Measurements from ENCODE around the gene NCEH1.
"Not testable (repeated sequence)": the region's sequence is repeated elsewhere in the genome, so short reads cannot be mapped to it uniquely, and the experiment has no call there.

Gene NCEH1

DNA sequence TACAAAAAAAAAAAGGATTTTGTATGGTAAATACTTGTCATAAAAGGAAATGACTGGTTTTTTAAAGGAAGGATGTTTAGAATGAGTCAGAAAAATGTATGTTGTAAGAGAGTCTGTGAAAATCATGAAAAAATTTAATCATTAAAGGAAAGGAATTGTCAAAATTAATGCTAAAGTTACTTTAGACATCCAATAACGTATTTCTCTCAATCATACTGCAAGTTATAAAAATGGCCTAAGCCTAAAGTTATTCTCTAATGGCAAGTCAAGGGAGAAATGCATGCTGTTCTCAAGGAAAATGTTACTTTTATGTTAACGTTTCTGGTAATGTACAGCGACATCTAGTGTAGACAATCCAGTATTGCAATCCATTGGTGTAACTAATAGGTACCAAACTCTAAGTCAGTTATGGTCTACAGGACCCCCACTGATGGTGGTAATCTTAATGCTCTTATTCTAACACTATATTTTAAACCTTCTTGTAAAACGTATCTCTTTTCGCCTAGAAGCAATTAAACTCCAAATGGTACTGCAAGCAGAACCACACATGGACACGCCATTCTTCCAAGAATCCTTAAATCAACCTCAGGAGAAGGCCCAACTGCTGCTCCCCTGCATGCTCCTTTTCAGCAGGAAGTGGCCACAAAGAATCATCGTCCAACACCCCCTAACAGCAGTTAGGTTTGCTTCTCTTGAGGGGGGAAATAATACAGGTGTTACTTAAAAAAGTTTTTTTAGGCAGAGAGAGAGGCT lies 35.2 kb downstream of the NCEH1 start:
- peak; percentile 66 for DNase-seq

DNA sequence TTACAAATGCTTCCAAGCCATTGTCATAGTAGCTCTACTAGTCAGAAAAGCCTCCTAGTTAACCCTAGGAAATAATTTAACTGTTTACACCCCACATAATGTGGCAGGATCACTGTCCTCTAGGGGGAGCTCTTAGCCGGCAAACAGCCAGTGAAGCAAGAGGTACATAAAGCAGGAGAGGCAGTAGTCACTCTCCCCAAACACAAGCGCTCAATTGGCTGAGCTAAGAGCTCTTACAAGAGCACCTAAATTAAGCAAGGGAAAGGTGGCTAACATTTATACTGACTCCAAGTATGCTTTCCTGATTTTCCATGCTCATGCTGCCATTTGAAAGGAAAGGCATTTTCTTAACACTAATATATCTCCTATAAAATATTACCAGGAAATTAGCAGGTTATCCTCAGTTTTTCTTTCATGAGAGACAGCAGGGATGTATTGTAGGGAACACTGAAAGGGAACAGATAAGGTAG lies 37.6 kb downstream of the NCEH1 start:
- peak; percentile 87 for DNase-seq

DNA sequence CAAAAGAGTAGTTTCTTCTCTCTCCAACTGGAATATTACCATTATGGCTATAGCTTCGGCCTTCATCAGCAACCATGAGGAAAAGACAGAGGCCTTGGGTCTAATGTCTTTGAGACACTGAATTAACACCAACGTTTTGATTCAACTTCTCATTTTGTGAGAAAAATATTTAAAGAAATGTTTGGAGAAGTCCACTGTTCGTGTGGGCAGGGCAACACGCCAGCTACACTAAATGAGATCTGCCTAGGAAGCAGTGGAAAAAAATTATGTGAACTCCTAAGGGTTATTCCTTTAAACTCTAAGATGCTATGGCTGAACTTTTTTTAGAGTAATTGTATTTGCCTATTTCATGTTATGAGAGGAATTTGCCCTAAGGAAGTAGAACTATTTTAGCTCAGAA lies 41.8 kb downstream of the NCEH1 start:
- DNase-seq = no peak

DNA sequence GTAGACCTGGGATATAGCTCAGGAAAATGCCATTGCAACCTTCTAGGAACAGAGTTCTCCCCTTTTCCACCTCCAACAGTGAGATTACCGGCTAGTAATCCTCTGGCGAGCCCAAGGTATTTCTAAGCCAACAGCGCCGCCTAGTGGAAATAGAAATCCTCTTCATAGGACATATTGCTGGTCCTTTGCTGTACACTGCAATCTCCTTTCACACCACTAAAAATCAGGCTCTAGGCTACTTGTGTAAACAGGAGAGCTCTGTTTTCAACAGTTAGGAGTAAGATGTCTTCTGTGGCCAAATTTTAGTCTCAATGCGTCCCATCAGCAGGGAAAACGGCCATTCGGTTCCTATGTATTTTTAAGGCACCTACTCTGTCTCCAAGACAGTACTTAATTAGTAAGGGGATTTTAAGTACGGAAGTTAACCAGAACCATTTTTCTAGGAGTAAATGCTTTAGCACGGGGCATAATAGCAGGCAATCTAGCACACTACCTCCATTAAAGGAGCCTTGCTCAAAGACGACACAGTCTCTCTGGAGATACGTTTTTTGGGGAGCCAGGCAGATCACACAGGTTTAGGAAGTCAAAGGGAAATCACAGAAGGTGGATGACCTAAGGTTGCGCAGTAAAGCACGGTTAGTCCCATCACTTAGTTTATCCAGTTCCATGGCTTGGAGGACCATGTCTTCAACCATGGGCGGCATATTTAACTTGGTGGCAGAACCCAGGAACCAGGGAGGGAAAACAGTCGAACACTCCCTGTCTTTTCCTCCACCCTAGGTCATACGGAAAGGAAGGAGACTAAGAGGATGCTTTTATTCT lies 43.8 kb downstream of the NCEH1 start:
- DNase-seq = peak; percentile 83

DNA sequence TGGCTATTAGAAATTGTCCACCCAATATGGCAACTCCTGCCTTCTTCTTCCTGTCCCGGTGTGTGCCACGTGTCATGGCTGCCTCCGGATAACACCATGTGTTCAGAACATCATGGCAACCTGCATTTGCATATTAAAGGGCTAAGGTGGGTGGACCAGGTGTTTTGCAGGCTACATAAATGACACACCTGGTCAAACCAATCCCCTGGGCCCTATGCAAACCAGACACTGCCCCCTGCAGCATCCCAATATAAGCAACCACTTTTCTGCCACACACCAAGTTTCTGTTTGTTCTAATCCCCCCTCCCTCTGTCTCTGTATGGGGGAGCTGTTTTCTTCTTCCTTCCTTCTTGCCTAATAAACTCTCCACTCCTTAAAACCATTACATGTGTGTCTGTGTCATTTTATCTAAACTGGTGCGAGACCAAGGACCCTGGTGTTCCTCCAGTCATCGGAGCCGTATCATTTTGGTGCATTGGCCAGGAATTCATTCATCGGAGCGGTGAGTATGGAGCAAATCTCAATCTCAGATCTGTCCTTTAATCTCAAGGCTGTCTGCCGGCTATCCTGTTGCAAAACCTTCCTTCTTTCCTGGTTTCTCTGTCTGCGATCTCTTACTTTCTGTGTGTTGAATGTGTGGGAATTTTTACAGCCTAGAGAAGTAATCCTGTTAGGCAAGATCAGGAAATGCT lies 44.5 kb downstream of the NCEH1 start:
- DNase-seq = no peak

DNA sequence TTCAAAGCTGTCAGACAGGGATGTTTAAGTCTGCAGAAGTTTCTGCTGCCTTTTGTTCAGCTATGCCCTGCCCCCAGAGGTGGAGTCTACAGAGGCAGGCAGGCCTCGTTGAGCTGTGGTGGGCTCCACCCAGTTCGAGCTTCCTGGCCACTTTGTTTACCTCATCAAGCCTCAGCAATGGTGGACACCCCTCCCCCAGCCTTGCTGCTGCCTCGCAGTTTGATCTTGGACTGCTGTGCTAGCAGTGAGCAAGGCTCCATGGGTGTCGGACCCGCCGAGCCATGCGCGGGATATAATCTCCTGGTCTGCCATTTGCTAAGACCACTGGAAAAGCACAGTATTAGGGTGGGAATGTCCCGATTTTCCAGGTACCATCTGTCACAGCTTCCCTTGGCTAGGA lies 45.4 kb downstream of the NCEH1 start:
- not testable (repeated sequence) for DNase-seq

DNA sequence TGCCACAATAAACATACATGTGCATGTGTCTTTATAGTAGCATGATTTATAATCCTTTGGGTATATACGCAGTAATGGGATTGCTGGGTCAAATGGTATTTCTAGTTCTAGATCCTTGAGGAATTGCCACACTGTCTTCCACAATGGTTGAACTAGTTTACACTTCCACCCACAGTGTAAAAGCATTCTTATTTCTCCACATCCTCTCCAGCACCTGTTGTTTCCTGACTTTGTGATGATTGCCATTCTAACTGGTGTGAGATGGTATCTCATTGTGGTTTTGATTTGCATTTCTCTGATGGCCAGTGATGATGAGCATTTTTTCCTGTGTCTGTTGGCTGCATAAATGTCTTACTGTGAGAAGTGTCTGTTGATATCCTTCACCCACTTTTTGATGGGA lies 50.4 kb downstream of the NCEH1 start:
- not testable (repeated sequence) for DNase-seq

DNA sequence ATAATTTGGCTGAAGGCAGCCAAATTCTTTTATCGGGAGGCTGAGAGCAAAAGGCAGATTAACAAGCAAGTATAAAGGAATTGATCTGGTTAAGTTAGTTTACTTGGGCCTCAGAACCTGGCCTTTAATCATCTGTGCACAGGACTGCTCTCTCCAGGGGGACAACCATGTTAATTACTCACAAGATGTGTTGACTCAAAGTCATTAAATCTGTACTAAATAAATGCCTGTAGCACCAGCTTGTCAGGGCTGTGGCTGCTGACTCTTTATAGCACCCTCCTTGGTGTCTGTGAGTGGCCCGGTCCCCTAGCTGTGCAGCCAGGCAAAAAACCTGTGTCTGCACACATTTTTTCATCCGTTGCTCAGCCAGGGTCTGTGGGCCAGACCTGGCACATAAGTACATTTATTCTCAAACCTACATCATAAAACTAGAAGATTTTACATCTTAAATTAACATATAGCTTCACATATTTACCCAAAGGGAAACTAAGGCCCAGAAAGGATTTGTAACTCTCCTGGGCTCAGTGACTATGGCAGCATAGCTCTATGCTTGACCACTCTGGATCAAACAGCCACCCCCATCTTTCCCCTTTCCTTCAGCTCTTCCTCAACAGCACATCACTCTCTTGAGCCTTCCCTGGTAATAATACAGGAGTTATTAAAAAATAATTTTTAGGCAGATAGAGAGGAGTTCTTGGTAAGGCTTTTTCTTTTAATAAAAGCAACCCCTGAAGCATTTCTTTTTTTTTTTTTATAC lies 51.4 kb downstream of the NCEH1 start:
- no peak for DNase-seq

DNA sequence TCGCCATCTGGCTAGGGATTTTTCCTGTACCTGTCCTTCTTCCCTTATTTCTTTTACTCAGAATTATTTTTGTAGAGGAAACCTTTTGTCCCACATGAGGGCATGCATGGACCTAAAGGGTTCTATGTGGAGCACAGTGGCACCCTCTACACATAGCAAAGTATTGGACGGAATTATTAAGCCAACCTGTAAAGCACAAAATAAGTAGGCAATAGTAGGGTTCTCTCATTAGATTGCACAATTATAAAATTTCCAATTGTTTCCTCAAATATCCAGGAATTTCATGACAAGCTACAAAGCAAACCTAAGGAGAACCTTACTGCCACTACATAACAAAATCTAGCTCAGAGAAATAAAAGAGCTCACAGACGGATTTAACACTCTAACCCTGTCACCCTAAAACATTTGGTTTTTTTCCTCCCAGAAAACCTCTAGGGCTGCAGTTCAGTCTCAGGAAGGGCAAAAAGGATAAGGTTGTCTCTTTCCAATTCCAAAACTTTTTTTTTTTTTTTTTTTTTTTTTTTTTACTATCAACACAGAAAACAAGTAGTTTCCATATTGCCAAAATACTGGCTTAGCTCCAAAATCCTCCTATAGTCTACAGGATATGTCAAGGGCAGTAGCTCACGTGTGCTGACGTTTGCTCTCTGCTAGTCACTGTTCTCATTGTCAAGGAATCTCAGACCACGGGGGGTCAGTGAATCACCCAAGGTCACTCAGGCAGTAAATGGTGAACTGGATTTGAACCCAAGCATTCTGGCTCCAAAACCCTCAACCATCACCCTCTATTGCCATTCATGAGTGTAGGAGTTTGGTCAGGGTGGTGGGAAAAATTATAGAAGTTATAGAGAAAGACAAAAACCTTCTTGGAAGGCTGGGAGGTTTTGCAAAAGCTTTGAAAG lies 52.3 kb downstream of the NCEH1 start:
- DNase-seq = no peak

DNA sequence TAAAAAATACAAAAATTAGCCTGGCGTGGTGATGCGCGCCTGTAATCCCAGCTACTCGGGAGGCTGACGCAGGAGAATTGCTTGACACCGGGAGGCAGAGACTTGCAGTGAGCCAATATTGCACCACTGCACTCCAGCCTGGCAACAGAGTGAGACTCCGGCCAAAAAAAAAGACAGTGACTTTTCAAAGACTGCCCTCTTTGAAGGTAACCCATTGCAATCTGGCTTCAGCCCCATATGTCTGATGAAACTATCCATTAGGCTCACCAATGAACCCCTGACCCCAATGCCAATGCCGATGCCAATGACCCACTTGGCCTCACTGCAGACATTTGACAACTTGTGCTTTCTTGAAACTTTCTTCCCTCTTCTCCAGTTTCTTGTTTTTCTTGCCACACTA lies 54.3 kb downstream of the NCEH1 start:
- no peak for DNase-seq

DNA sequence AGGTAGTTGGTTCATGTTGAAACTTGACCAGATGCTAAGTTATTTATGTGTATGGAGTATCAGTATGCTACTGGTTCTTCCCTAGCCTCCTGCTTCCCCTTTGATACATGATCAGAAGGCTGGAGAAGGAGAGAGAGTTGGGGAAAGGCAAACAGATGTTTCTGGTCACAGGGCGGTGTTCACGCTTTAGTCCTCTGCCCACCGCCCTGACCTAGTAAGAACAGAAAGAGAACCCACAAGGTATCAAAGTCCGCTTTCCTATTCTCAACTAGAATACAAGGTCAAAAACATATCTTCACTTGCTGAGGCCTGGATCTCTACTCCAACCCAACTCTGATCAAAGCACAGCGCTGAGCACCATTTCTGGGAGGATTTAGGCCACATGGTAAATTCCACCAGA lies 55.5 kb downstream of the NCEH1 start:
- no peak for DNase-seq

DNA sequence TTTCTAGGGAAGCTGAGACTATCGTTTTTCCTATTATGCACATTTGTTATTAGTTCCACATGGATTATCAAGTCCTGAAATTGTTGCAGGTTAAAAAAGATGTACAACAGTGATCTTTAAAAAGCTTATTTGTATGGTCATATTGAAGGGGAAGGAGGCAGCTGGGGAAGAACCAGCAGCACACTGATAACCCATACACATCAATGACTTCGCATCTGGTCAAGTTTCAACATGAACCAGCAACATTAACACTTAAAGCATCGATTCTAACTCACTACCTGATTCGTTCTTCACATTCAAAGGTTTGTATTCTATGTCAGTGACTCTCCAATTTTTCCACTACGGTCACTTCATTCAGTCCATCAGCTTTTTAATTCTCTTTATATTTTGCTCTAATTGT lies 56.4 kb downstream of the NCEH1 start:
- no peak for DNase-seq

DNA sequence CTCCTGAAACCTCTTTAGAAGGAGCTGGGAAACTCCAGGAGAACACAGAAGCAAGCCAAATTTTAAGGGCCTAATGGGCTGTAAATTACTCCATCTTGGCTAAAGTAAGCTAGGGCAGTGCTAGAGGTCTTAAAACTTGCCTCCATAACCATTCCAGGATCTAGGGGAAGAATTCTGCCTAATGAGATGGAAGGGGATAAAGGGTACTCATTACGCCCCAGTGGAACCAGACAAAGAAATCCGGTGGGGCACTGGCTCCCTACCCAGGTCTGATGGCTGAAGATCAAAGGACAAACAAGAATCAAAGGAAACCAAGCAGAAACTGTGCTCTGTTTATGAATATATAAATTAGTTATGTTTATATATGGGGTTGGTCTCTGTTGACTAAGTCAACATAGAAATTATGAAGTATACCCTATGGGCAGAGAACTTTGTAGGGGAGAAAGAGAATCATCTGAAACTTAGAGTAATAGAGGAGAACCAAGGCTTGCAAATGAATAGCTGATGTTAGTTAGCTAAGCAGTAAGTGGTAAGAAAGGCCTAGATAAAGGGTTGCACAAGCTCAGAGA lies 57.8 kb downstream of the NCEH1 start:
- DNase-seq = no peak

DNA sequence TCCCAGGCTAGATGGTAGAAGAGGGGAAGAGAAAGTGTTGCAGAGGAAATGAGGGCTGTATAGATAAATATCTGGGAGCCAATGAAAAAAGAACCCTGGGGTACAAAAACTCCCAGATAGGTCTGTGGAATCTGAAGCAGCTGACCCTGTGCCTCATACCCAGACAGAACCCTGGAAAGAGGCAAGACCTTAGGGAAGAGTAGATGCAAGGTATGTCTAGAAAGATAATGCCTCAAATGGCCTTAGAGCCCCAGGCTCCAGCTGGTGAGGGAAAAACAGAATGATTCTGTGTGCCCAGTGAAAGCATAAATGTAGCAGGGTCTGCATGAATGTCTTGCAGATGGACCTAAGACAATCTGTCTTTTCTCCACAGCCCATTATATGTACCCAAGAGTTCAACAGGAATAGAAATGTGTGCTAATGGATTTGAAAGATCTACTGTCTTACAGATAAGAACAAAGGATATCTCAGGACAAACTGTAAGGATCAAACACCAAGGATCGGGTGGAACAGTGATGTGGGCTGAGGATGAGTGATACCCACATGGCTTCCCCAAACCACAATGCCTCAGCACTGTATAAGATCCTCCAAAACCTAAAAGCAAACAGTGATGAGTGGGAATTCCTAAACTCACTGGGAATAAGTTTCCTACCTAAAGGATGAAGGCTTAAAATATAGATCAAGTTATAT lies 58.8 kb downstream of the NCEH1 start:
- no peak for DNase-seq

DNA sequence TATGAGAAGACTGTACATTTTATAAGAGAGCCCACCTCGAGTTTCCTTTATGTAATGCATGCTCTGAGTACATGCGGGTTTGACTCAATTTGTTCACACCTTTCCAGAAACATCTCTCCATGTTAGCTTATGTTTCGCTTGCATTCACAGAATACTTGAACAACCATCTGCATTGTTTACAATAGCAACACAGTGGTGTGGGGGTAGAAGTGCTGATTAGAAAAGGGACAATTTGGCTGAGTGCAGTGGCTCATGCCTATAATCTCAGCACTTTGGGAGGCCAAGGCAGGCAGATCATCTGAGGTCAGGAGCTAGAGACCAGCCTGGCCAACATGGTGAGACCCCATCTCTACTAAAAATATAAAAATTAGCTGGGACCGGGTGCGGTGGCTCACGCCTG lies 60.9 kb downstream of the NCEH1 start:
- no peak for DNase-seq

DNA sequence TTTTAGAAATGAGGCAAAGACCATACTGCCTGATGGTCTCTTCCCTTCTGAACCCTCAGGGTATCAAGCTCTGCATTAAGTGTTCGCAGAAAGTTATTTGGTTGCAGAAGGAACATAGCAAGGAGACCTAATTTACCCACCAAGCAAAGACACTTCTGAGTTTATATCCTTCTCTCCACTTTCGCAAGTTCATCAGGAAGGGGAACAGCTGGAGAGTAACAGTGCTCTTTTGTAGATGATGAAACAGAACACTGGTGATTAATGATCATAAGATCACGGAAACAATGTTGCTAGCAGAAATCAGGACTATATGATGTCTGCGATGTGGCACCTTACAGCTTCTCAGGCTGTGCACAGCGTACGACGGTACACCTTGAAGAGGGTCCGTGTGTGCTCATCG lies 62.1 kb downstream of the NCEH1 start:
- no peak for DNase-seq

DNA sequence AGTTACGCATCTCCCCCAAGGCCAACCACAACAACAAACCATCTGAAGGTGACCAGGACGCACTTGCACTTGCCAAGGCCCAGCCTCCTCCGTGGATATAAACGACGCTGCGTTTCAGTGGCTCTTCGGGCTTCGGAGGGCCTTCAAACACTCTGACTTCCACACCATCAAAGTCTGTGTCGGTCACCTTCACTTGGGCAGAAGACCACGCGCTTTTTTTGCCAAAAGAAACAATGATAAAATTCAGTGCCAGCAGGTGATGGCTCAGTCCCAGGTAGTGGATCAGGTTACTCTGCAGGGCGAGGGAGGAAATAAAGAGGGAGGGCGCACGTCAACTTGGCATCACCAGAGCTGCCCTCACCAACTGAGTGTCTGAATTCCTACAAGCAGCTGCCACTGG lies 63.0 kb downstream of the NCEH1 start:
- no peak for DNase-seq

DNA sequence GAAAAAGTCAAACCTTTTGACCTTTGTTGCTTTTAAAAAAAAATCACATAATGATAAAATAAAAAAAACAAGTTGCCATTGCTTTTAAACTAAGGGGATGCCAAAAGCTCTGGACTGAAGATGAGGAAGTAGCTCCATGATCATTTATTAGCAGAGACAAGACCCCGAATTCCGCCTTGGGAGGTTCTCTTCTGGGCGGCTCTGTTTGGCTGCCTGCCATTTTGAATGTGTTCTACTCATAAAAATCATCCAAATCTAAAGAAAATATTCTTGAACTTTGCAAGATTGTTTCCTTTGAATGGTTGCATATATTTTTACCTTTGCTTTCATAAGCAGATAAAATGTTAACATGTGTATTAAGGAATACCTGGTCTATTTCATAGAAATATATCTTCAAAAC lies 63.8 kb downstream of the NCEH1 start:
- DNase-seq = no peak

DNA sequence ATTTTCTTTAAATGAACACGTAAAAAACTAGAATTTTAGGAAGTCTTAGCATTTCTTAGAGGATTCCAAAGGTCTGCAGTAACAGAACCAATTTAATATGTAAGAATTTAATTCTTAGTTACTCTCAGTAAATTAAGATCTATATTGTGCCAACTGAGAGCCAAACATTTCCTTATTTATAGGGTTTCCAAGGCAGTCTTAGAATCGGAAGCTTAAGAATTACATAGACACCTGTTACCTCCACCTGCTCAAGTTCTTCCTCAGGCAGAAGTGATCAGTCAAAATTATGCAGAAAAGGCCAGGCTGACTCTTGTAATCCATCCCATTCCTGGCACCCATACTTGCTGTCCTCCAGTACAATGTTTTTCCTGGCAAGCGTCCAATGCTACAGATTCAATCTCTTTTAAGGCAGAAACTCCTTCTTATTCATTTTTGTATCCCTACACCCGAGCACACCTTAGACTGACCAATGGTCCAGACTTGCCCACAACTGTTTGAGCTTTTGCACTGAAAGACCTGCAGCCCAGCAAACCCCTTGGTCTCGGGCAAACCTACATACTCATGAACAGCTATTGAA lies 64.3 kb downstream of the NCEH1 start:
- no peak for DNase-seq

DNA sequence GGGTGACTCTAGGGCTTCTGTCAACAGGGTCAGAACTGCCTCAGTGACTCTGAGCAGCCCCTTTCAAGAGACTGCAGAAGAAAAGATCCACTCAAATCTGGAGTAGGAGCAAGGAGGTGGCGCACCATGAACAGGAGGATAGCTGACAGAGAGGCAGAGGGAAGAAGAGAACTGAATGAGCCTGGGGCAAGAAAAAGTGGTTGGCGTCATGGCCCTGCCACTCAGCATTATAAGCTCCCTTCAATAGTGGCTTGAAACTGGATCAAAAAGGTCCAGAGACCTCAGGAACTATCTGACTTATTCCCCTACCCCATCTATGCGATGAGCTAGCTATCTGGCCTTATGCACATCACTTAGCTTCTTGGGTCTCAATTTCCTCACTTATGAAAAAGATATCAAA lies 66.6 kb downstream of the NCEH1 start:
- no peak for DNase-seq

All from activated CD4-positive, alpha-beta T cell treated with anti-CD3 and anti-CD28 coated beads, Interleukin-2, amount 50 U/mL, for 16 hours (primary cell).